ENCODE measurements around the gene STIM1.
A peak's percentile ranks its signal among the peaks of the same experiment; 100 is the strongest.

STIM1 gene

DNA sequence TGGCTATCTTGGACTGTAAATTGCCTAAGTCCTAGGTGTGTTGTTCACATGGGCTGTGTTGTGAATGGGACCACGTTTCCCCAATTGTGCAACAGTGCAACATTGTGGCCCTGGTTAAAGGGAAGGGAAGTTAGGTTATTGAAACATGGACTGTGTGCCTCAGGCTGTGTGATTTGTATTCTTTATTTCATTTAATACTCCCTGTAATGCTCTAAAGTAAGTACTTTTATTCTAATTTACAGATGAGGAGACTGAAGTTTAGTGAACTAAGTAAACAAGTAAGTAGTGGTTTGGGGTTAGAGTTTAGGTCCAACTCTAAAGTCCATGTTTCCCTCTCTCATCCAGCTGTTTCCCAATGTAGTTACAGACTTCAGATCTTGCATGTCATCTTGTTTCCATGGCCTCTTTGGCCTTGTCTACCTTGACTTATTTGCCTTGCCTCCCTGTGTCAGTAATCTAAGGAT lies 77.7 kb downstream of the STIM1 start:
- Histone ChIP-seq H3K27me3 (ENCODE audit: insufficient read depth, poor library complexity, severe bottlenecking) (no peaks in the 10 kb centered on the region), H3K4me3 (replicated peaks; ENCODE audit: insufficient read depth, low read length) (no peak overlapping the region), H3K27ac (replicated peaks) (no peak overlapping the region)
- TF ChIP-seq POLR2AphosphoS5 (IDR thresholded peaks at IDR 0.05; ENCODE audit: low read depth) (no peak), CTCF (IDR thresholded peaks at IDR 0.05; ENCODE audit: insufficient read depth, low read length) (no peak), REST (IDR thresholded peaks at IDR 0.05; ENCODE audit: insufficient replicate concordance, low read depth) (no peak), GABPA (IDR thresholded peaks at IDR 0.05; ENCODE audit: low read depth) (no peak), SPI1 (IDR thresholded peaks at IDR 0.05; ENCODE audit: borderline replicate concordance, low read depth) (no peak)
- peak; percentile 69 for DNase-seq (ENCODE audit: low read depth in 1 of 2, low spot score in 1 of 2)

DNA sequence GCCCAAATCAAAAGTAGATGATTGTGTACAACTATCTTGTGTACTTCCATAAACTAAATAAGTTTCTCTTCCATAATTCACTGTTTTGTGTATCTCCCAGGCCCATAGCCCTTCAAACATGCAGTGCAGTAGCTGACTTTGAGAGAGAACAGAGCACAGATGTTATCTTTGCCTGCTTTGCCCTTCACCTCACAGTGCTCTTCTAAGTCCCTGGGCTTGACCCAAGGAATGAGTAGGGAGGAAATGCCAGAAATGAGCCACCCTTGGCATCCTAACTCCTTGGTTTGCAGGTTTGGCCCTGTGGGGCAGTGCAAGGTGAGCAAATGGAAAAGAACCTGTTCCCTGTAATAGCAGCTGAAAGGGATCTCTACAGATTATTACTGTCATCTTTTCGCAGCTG lies 79.2 kb downstream of the STIM1 start:
- Histone ChIP-seq H3K4me3 (replicated peaks; ENCODE audit: insufficient read depth, low read length) (no peak overlapping the region), H3K27me3 (ENCODE audit: insufficient read depth, poor library complexity, severe bottlenecking) (no peaks in the 10 kb centered on the region), H3K27ac (replicated peaks) (no peak overlapping the region)
- no peak for DNase-seq (ENCODE audit: low read depth in 1 of 2, low spot score in 1 of 2)
- no peak for TF ChIP-seq POLR2AphosphoS5 (IDR thresholded peaks at IDR 0.05; ENCODE audit: low read depth)
- TF ChIP-seq REST (IDR thresholded peaks at IDR 0.05; ENCODE audit: insufficient replicate concordance, low read depth): no peak
- no peak for TF ChIP-seq SPI1 (IDR thresholded peaks at IDR 0.05; ENCODE audit: borderline replicate concordance, low read depth)
- no peak for TF ChIP-seq GABPA (IDR thresholded peaks at IDR 0.05; ENCODE audit: low read depth)
- TF ChIP-seq CTCF (IDR thresholded peaks at IDR 0.05; ENCODE audit: insufficient read depth, low read length): no peak

- Histone ChIP-seq H3K27me3 (ENCODE audit: insufficient read depth, poor library complexity, severe bottlenecking) (no peaks in the 10 kb centered on the region), H3K4me3 (replicated peaks; ENCODE audit: insufficient read depth, low read length) (no peak overlapping the region), H3K27ac (replicated peaks) (no peak overlapping the region)
- no peak for TF ChIP-seq SPI1 (IDR thresholded peaks at IDR 0.05; ENCODE audit: borderline replicate concordance, low read depth)
- no peak for TF ChIP-seq CTCF (IDR thresholded peaks at IDR 0.05; ENCODE audit: insufficient read depth, low read length)
- no peak for TF ChIP-seq REST (IDR thresholded peaks at IDR 0.05; ENCODE audit: insufficient replicate concordance, low read depth)
- TF ChIP-seq GABPA (IDR thresholded peaks at IDR 0.05; ENCODE audit: low read depth): no peak
- no peak for TF ChIP-seq POLR2AphosphoS5 (IDR thresholded peaks at IDR 0.05; ENCODE audit: low read depth)
- no peak for DNase-seq (ENCODE audit: low read depth in 1 of 2, low spot score in 1 of 2)
Measured at GRCh38 chr11:3936517-3936916, 81.1 kb downstream of the STIM1 start.

Measured in HL-60 (cell line).